HFF-Myc (cell line): ENCODE data around the gene RAB3GAP2.
"Not testable (repeated sequence)": the region's sequence is repeated elsewhere in the genome, so short reads cannot be mapped to it uniquely, and the experiment has no call there.

Source experiments
- DNase-seq: peaks from one replicate; pipeline ENCODE4 v3.0.0-alpha.2; 2011; ENCODE audit warnings: low read depth; ENCODE audit errors: extremely low read depth
- H3K4me3 ChIP-seq: replicated peaks from 2 replicates; pipeline ENCODE4 v1.5.1; 2011; ENCODE audit warnings: low read depth, mild to moderate bottlenecking, control low read depth, low read length
- CTCF ChIP-seq: IDR thresholded peaks from 2 replicates; pipeline ENCODE4 v1.5.1; 2012; ENCODE audit warnings: mild to moderate bottlenecking, low read depth, low read length, control low read depth; ENCODE audit errors: missing control alignments

Gene RAB3GAP2

GRCh38 chr1:220255204-220255603 is 17.0 kb downstream of the RAB3GAP2 start:
- DNase-seq: no peak
- H3K4me3 ChIP-seq: no peak overlapping the region
- no peak for TF ChIP-seq CTCF

- DNase-seq, H3K4me3 ChIP-seq: not testable (repeated sequence)
Observed at GRCh38 chr1:220253290-220253689, 19.0 kb downstream of the RAB3GAP2 start.

GRCh38 chr1:220251272-220251671 is 21.0 kb downstream of the RAB3GAP2 start:
- DNase-seq: no peak
- no peak for TF ChIP-seq CTCF
- no peak overlapping the region for H3K4me3 ChIP-seq

- no peak for DNase-seq
- H3K4me3 ChIP-seq: no peak overlapping the region
- no peak for TF ChIP-seq CTCF
Observed at GRCh38 chr1:220250681-220251080, 21.6 kb downstream of the RAB3GAP2 start.

GRCh38 chr1:220249522-220249921 is 22.7 kb downstream of the RAB3GAP2 start:
- no peak for TF ChIP-seq CTCF
- no peak for DNase-seq
- no peak overlapping the region for H3K4me3 ChIP-seq

DNA sequence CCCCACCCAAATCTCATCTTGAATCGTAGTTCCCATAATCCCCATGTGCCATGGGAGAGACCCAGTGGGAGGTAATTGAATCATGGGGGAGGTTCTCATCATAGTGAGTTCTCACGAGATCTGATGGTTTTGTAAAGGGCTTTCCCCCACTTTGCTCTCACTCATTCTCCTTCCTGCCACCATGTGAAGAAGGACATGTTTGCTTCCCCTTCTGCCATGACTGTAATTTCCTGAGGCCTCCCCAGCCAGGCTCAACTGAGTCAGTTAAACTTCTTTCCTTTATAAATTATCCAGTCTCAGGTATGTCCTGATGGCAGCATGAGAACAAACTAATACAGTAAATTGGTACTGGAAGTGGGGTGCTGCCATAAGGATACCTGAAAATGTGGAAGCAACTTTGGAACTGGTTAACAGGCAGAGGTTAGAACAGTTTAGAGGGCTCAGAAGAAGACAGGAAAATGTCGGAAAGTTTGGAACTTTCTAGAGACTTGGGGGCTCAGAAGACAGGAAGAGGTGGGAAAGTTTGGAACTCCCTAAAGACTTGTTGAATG is 23.5 kb downstream of the RAB3GAP2 start:
- H3K4me3 ChIP-seq: not testable (repeated sequence)

GRCh38 chr1:220245900-220246299 is 26.4 kb downstream of the RAB3GAP2 start:
- not testable (repeated sequence) for H3K4me3 ChIP-seq, DNase-seq

More for the DNA sequence above, 23.5 kb downstream of the RAB3GAP2 start:
- not testable (repeated sequence) for DNase-seq

DNA sequence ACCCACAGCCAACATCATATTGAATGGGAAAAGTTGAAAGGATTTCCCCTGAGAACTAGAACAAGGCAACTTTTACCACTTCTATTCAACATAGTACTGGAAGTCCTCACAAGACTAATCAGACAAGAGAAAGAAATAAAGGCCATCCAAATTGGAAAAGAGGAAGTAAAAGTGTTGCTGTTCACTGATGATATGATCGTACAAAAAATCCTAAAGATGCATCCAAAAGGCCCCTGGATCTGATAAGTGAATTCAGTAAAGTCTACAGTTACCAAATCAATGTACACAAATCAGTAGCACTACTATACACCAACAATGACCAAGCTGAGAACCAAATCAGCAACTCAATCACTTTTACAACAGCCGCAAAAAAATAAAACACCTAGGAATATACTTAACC is 28.3 kb downstream of the RAB3GAP2 start:
- H3K4me3 ChIP-seq: no peak overlapping the region
- DNase-seq: no peak
- no peak for TF ChIP-seq CTCF

DNA sequence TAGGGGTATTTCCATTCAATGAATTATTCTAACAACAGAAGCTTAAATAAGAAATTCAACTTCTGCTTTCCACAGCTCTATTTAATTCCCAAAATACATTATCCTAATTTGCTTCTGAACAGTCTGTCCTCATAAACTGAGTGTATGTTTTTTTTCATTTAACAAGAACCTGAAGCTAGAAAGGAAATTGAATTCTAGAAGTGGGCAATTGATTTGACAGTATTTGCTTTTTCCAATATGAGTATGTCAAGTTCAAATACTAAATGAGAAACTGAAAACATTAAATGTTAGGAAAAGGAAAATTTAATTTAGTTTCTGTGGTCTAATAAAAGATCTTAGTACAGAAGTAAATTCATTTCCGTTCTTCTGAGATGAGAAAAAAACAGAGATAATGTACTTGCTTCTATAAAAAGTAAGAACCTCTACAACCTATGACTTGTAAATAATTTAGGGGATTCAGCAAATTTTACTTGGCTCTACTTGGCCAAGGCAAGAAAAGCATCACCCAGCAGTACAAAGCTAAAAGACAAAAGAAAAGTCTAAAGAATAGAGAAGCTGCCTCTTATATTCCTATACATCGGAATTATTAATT is 31.1 kb downstream of the RAB3GAP2 start:
- no peak for DNase-seq
- no peak for TF ChIP-seq CTCF
- no peak overlapping the region for H3K4me3 ChIP-seq
